ENCODE results near the gene RHOBTB3.
A peak's percentile ranks its signal among the peaks of the same experiment; 100 is the strongest.
"Not testable (repeated sequence)": the region's sequence is repeated elsewhere in the genome, so short reads cannot be mapped to it uniquely, and the experiment has no call there.

RHOBTB3 gene

GRCh38 chr5:95710651-95711500 lies 20.3 kb upstream of the RHOBTB3 start:
- DNase-seq, H3K9me3 Mint-ChIP-seq, H3K27me3 Mint-ChIP-seq, H3K4me3 Mint-ChIP-seq, H3K27ac Mint-ChIP-seq, ATAC-seq: not testable (repeated sequence)
- H3K4me1 Mint-ChIP-seq, result peaks cover 11% of the 10 kb centered on the region

DNA sequence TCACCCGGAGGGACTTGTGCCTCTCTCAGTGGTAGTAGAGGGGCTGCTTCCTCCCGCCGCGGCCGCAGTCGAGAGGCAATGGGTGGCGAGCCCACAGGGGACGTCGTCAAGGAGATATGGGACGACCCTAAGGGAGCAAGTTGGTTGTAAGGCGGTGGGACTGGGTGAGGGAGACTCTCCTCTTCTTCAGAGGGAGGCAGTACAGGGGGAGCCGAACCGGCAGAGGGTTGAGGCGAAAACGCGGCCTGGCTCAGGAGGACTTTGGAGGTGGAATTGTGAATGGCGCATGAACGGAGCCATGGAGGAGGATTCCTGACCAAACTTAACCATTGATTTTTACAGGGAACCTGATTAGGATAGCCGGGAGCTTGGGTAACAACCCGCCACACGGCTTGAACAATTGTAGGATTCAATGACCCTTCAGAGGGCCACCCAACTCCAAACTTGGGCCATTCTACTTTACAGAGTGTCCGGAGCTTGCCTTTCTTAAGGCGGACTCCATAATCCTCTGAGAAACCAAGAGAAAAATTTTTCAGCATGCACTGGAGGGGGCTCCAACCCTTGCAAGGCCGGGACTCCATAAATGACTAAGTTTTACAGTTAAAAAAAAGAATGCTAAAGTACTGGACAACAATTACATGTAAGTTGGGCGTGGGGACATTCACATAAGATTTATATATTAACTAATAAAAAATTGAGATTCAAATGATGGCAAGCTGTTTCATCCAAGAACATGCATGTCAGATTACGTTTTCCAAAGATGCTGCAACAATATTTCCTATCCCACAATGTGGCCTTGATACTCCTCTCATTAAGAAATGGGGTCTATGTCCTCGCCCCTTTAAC lies 19.4 kb upstream of the RHOBTB3 start:
- DNase-seq (no peak), ATAC-seq (no peak)
- H3K27me3 Mint-ChIP-seq, result no peaks in the 10 kb centered on the region
- no peak overlapping the region for H3K27ac Mint-ChIP-seq
- no peaks in the 10 kb centered on the region for H3K9me3 Mint-ChIP-seq
- no peak overlapping the region for H3K4me3 Mint-ChIP-seq
- peaks cover 11% of the 10 kb centered on the region for H3K4me1 Mint-ChIP-seq

GRCh38 chr5:95712347-95712958 lies 18.7 kb upstream of the RHOBTB3 start:
- no peaks in the 10 kb centered on the region for H3K9me3 Mint-ChIP-seq
- peaks cover 11% of the 10 kb centered on the region for H3K4me1 Mint-ChIP-seq
- H3K27me3 Mint-ChIP-seq, result no peaks in the 10 kb centered on the region
- ATAC-seq (peak; percentile 77), DNase-seq (peak in 1 of 2 donors; percentile 48)
- no peak overlapping the region for H3K4me3 Mint-ChIP-seq
- H3K27ac Mint-ChIP-seq, result no peak overlapping the region

- not testable (repeated sequence) for ATAC-seq, H3K27me3 Mint-ChIP-seq, H3K9me3 Mint-ChIP-seq, DNase-seq, H3K27ac Mint-ChIP-seq, H3K4me3 Mint-ChIP-seq
- peaks cover 11% of the 10 kb centered on the region for H3K4me1 Mint-ChIP-seq
Measured at GRCh38 chr5:95713246-95713645, 17.9 kb upstream of the RHOBTB3 start.

DNA sequence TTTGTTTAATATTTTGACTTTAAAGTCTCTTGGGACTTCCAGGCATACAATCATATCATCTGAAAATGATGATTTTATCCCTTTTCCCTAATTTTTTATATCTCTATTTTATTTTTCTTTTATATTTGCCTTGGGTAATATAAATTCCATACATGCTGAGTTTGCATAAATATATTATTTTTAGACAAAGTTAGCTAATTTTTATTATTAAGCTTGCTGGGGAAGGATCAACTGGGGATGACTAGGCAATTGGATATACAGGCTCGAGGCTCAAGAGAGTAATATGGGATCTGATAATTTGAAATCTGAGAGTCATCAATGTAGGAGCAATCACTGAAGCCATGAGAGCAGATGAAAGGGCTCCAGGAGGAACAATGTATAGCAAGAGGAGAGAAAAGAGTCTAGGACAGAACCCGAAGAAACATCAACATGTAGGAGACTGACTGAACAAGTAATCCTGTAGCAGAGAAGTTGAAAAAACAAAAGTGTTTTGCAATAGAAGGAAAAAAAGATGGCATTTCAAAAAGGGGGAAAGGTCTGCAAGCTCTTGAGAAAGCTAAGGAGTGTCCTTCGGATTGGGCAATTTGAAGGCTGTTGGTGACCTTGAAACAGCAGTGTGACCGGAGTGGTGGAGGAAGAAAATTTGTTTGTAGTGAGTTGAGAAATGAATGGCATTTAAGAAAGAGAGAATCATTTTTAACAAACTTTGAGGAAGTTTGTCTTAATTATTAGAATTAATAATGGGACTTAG lies 17.0 kb upstream of the RHOBTB3 start:
- no peaks in the 10 kb centered on the region for H3K9me3 Mint-ChIP-seq
- ATAC-seq (no peak), DNase-seq (no peak)
- H3K27me3 Mint-ChIP-seq, result no peaks in the 10 kb centered on the region
- no peak overlapping the region for H3K27ac Mint-ChIP-seq
- H3K4me3 Mint-ChIP-seq, result peak overlapping the region in 1 of 2 donors; percentile 14
- H3K4me1 Mint-ChIP-seq, result peaks cover 11% of the 10 kb centered on the region

- DNase-seq, result peak; percentile 29 to 57
- Mint-ChIP-seq H3K9me3 (no peaks in the 10 kb centered on the region), H3K27me3 (no peaks in the 10 kb centered on the region), H3K4me3 (peak overlapping the region; percentile 1 to 30), H3K4me1 (peaks cover 11% of the 10 kb centered on the region), H3K27ac (peak overlapping the region; percentile 20 to 66)
- peak; percentile 82 for ATAC-seq
Measured at GRCh38 chr5:95715799-95716461, 15.2 kb upstream of the RHOBTB3 start.

DNA sequence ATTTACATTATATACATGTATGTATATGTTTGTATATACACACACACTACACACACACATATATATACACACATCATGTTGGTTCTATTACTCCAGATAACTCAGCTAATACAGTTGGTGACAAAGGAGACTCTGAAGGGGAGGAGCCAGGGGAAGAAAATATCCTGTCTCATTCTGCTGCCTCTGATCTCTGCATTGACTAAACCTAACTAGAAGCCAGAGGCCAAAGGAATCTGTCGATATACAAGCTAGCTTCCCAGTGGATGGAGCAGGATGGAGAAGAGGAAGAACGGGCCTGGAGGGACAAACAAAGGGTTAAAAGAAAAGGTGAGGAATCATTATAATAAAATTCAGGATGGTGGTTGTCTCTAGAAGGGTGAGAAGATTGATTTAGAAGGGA lies 13.7 kb upstream of the RHOBTB3 start:
- Mint-ChIP-seq H3K9me3 (no peaks in the 10 kb centered on the region), H3K4me3 (no peak overlapping the region), H3K27me3 (peaks cover 9% of the 10 kb centered on the region), H3K4me1 (peaks cover 7% of the 10 kb centered on the region), H3K27ac (no peak overlapping the region)
- ATAC-seq (no peak), DNase-seq (no peak)

DNA sequence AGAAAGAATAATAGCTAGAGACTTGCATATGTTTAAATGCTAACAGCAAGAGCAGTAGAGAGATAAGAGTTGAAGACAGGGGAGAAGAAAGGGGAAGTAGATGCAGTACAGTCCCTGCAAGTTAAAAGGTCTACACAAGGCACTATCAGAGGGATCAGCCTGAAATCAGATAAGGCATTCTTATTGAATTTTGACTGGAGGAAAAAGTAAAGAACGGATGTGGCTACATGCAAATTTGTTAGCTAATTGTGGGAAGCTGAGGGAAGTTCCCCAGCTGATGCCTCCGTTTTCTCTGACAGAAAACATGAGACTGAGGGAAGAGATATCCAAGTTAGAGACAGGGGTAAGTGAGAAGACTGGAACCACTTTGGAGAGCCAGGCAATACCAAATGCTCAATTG lies 12.9 kb upstream of the RHOBTB3 start:
- ATAC-seq, result peak; percentile 78
- peaks cover 5% of the 10 kb centered on the region for H3K4me1 Mint-ChIP-seq
- H3K27me3 Mint-ChIP-seq, result peaks cover 9% of the 10 kb centered on the region
- H3K27ac Mint-ChIP-seq, result no peak overlapping the region
- no peaks in the 10 kb centered on the region for H3K9me3 Mint-ChIP-seq
- peak in 1 of 2 donors; percentile 43 for DNase-seq
- no peak overlapping the region for H3K4me3 Mint-ChIP-seq

- no peak overlapping the region for H3K4me3 Mint-ChIP-seq
- H3K27ac Mint-ChIP-seq, result no peak overlapping the region
- H3K27me3 Mint-ChIP-seq, result peaks cover 9% of the 10 kb centered on the region
- no peak for DNase-seq
- no peak for ATAC-seq
- H3K4me1 Mint-ChIP-seq, result peaks cover 5% of the 10 kb centered on the region
- H3K9me3 Mint-ChIP-seq, result no peaks in the 10 kb centered on the region
Measured at GRCh38 chr5:95718738-95719137, 12.4 kb upstream of the RHOBTB3 start.

DNA sequence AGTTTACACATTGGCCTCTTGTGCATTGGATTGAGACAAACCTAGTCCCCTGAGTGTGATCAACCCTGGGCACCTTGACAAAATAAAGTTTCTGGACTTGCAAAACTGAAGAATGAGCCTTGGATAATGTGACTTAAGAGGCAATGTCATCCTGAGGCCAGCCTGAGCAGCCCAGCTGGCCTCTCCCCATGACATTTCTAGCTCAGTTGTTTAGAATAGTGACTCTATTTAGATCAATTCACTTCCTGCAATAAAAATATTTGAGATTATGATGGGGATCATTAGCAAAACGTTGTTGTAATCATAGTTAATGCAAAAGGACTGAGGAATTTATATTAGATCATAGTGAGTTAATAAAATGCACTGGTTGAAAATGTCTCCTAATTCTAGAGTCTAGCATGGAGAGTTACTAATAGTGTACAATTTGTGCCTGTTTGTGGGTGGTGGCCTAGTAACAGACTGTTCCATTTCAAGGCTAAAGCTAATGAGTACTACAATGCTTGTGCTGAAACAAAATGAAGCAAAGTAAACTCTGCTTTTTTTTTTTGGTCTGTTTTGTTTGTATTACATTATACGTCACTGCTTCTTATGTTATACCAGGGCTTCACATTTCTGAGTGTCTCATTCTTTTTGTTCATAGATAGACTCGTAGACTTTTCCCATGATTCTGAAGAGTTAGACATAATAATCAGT lies 10.9 kb upstream of the RHOBTB3 start:
- H3K4me1 Mint-ChIP-seq, result no peaks in the 10 kb centered on the region
- H3K27ac Mint-ChIP-seq, result no peak overlapping the region
- DNase-seq (no peak), ATAC-seq (no peak)
- no peak overlapping the region for H3K4me3 Mint-ChIP-seq
- H3K27me3 Mint-ChIP-seq, result peaks cover 9% of the 10 kb centered on the region
- no peaks in the 10 kb centered on the region for H3K9me3 Mint-ChIP-seq

- Mint-ChIP-seq H3K27me3 (peaks cover 9% of the 10 kb centered on the region), H3K9me3 (no peaks in the 10 kb centered on the region), H3K27ac (no peak overlapping the region), H3K4me3 (no peak overlapping the region), H3K4me1 (no peaks in the 10 kb centered on the region)
- DNase-seq (no peak), ATAC-seq (no peak)
Measured at GRCh38 chr5:95721582-95722295, 9.4 kb upstream of the RHOBTB3 start.

- H3K27me3 Mint-ChIP-seq, result peaks cover 27% of the 10 kb centered on the region
- ATAC-seq (no peak), DNase-seq (no peak)
- H3K4me3 Mint-ChIP-seq, result no peak overlapping the region
- no peaks in the 10 kb centered on the region for H3K9me3 Mint-ChIP-seq
- H3K27ac Mint-ChIP-seq, result no peak overlapping the region
- peaks cover 9% of the 10 kb centered on the region for H3K4me1 Mint-ChIP-seq
Measured at GRCh38 chr5:95723632-95724369, 7.3 kb upstream of the RHOBTB3 start.

- no peak for DNase-seq
- Mint-ChIP-seq H3K4me1 (peaks cover 21% of the 10 kb centered on the region), H3K27me3 (peaks cover 36% of the 10 kb centered on the region), H3K4me3 (no peak overlapping the region), H3K9me3 (no peaks in the 10 kb centered on the region), H3K27ac (no peak overlapping the region)
- no peak for ATAC-seq
Measured at GRCh38 chr5:95725071-95725820, 5.9 kb upstream of the RHOBTB3 start.
